Nephron (organoid): ENCODE data around the gene GLB1L3.

Experiments
- H3K27ac Mint-ChIP-seq, 3 experiments: 2 replicates each; pipeline ENCODE4 v1.8.0; 2020; ENCODE audit warnings: mixed read lengths in 3 of 3, mild to moderate bottlenecking in 2 of 3, moderate library complexity in 1 of 3
- H3K27me3 Mint-ChIP-seq: 2 replicates; pipeline ENCODE4 v1.8.0; 2021; ENCODE audit warnings: low read depth, mild to moderate bottlenecking, moderate library complexity, mixed read lengths
- H3K36me3 Mint-ChIP-seq: 2 replicates; pipeline ENCODE4 v1.8.0; 2020; ENCODE audit warnings: low read depth, mixed read lengths
- H3K4me1 Mint-ChIP-seq: 2 replicates; pipeline ENCODE4 v1.8.0; 2020; ENCODE audit warnings: mixed read lengths
- H3K4me3 Mint-ChIP-seq, 3 experiments: 2 replicates each; pipeline ENCODE4 v1.8.0; 2020; ENCODE audit warnings: mild to moderate bottlenecking in 3 of 3, mixed read lengths in 3 of 3, moderate library complexity in 2 of 3
- H3K9me3 Mint-ChIP-seq: 2 replicates; pipeline ENCODE4 v1.8.0; 2020; ENCODE audit warnings: mixed read lengths
- TF ChIP-seq, protein P1 (sequence below), 3 experiments: fragments of 200-600 bp; sonication (generic); IDR thresholded peaks; one replicate each; pipeline ENCODE4 v1.5.0; 2021; ENCODE audit warnings: antibody characterized with exemption in 3 of 3; ENCODE audit not compliant: unreplicated experiment in 3 of 3

The GLB1L3 gene, protein sequence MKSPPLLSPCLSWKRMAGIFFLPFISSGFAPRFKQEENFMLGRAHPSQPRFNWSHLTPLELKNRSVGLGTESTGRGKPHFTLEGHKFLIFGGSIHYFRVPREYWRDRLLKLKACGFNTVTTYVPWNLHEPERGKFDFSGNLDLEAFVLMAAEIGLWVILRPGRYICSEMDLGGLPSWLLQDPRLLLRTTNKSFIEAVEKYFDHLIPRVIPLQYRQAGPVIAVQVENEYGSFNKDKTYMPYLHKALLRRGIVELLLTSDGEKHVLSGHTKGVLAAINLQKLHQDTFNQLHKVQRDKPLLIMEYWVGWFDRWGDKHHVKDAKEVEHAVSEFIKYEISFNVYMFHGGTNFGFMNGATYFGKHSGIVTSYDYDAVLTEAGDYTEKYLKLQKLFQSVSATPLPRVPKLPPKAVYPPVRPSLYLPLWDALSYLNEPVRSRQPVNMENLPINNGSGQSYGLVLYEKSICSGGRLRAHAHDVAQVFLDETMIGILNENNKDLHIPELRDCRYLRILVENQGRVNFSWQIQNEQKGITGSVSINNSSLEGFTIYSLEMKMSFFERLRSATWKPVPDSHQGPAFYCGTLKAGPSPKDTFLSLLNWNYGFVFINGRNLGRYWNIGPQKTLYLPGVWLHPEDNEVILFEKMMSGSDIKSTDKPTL

DNA sequence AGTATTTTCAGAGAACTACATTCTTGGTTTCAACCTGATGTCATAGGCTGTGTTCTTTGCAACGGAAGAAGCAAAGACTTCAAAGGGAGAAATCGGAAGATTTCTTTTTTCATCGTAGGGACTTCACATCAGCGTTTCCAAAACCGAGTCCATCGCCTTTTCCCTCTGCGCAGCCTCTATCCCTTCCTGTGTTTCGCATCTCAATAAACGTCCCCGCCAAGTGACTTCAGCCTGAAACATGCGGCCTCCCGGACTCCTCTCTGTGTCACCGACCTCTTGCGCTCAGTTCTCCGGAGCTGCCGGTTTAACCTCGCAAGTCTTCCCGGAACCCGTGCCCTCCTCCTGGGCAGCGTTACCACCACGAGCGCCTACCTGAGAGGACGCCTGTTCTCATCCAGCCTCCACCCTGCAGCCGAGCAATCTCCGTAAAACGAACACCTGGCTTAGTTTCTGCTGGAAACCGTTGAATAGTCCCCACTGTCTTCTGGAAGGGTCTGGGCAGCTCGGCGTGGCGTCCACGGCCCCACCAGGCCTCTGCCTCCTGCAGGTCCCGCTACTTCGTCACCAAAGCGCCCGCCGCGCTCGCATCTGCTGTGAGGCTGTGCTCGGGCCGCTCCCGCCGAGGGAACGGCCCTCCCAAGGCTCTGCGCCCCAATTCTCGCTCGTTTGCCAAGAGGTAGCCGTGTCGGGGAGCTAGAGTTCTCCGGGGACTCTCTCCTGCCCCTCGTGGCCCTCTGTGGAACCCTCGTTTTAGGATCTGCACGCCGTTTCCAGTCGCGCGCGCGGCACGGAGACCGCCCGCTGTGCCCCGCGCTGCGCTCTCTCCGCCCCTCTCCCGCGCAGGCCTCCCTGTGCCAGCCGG is at the start of gene GLB1L3:
TSS of gene GLB1L3 (plus strand) at position 846 of the 862 bp plus-strand sequence. CDS start 362 bp downstream, outside the sequence.
- no peaks in the 10 kb centered on the region for H3K36me3 Mint-ChIP-seq
- H3K4me3 Mint-ChIP-seq: peak within 1 kb of the TSS; percentile 78 to 86 (median 85)
- peaks cover 95% of the 10 kb centered on the region for H3K27me3 Mint-ChIP-seq
- H3K27ac Mint-ChIP-seq: no peak within 1 kb of the TSS
- TF ChIP-seq, protein P1, sequence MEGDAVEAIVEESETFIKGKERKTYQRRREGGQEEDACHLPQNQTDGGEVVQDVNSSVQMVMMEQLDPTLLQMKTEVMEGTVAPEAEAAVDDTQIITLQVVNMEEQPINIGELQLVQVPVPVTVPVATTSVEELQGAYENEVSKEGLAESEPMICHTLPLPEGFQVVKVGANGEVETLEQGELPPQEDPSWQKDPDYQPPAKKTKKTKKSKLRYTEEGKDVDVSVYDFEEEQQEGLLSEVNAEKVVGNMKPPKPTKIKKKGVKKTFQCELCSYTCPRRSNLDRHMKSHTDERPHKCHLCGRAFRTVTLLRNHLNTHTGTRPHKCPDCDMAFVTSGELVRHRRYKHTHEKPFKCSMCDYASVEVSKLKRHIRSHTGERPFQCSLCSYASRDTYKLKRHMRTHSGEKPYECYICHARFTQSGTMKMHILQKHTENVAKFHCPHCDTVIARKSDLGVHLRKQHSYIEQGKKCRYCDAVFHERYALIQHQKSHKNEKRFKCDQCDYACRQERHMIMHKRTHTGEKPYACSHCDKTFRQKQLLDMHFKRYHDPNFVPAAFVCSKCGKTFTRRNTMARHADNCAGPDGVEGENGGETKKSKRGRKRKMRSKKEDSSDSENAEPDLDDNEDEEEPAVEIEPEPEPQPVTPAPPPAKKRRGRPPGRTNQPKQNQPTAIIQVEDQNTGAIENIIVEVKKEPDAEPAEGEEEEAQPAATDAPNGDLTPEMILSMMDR (IDR thresholded peaks at IDR 0.05; ENCODE audit: unreplicated experiment in 3 of 3): peak in 1 of 3 experiments; percentile 36
- H3K4me1 Mint-ChIP-seq: peaks cover 19% of the 10 kb centered on the region
- peaks cover 3% of the 10 kb centered on the region for H3K9me3 Mint-ChIP-seq

DNA sequence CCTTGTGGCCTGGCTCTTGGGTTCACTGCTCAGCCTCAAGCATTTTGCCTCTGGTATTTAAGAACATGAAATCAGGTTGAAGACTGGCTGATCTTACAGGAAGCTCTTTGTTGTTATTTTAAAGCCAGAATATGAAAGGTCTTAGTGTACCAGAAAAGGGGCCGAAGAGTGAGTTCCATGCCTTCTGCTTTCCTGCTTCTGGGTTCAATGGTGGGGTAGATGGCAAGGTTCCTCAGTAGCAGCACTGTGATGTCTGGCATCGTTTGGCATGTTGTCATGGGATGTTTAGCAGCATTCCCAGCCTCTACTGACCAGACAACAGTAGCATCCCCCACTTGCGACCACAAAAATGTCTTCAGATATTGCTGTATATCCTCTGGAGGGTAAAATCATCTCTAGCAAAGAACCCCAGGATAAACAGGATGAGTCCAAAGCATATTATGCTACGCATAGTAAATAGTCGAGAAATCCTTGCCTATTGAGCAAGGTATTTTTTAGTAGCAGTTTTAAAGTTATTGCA is 49.3 kb upstream of the GLB1L3 start:
- TF ChIP-seq, protein P1 (IDR thresholded peaks at IDR 0.05; ENCODE audit: unreplicated experiment in 3 of 3): no peak
- H3K4me1 Mint-ChIP-seq: peaks cover 65% of the 10 kb centered on the region
- H3K36me3 Mint-ChIP-seq: no peaks in the 10 kb centered on the region
- H3K9me3 Mint-ChIP-seq: no peaks in the 10 kb centered on the region
- peak overlapping the region; percentile 94 to 97 (median 95) for H3K4me3 Mint-ChIP-seq
- no peak overlapping the region for H3K27ac Mint-ChIP-seq
- H3K27me3 Mint-ChIP-seq: no peaks in the 10 kb centered on the region

DNA sequence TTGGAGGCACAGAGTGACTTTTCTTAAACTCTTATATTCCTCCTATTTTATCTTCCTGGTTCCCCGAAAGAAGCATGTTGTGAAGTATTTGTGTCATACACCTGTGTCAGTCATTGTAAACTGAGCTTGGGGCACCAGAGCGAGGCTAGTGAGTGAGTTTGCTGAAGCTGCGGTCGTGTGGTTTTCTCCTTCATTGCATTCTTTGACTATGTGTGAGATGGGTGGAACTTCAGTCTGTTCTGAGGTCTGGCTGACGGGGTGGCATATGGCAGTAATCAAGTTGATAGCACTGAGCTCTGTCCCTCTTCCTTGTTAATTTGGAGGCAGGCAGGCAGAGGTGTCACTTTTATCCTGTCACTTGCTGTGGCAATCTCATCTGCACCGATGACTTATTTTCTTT is 47.6 kb upstream of the GLB1L3 start:
- no peaks in the 10 kb centered on the region for H3K9me3 Mint-ChIP-seq
- H3K4me3 Mint-ChIP-seq: no peak overlapping the region
- H3K27me3 Mint-ChIP-seq: no peaks in the 10 kb centered on the region
- TF ChIP-seq, protein P1 (IDR thresholded peaks at IDR 0.05; ENCODE audit: unreplicated experiment in 3 of 3): no peak
- H3K27ac Mint-ChIP-seq: no peak overlapping the region
- no peaks in the 10 kb centered on the region for H3K36me3 Mint-ChIP-seq
- peaks cover 50% of the 10 kb centered on the region for H3K4me1 Mint-ChIP-seq

DNA sequence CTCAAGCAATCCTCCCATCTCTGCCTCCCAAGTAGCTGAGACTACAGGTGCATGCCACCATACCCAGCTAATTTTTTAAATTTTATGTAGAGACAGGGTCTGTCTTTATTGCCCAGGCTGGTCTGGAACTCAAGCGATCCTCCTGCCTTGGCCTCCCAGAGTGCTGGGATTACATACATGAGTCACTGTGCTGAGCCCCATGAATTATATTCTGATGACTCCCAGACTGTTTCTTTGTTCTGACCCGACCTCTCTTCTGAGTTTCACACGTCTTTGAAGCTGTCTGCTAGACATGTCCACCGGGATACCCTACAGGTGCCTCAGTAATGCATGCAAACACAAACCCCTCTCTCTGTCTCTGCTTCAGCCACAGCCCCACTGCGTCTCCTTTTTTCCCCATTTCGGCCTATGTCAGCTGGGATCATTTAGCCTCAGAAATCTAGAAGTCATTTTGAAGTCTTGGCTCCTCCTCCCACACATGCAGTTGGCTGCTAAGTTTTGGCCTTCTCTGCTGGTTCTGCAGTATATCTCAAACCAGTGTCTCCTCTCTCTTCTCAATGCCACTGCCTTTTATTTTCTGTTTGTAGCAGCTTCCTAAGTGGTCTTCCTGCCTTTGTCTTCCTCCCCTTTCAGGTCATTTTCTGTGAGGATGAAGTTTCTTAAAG is 46.9 kb upstream of the GLB1L3 start:
- H3K36me3 Mint-ChIP-seq: peaks cover under 1% of the 10 kb centered on the region
- H3K4me3 Mint-ChIP-seq: peak overlapping the region; percentile 1 to 60 (median 37)
- no peaks in the 10 kb centered on the region for H3K27me3 Mint-ChIP-seq
- H3K4me1 Mint-ChIP-seq: peaks cover 50% of the 10 kb centered on the region
- H3K9me3 Mint-ChIP-seq: no peaks in the 10 kb centered on the region
- TF ChIP-seq, protein P1 (IDR thresholded peaks at IDR 0.05; ENCODE audit: unreplicated experiment in 3 of 3): no peak
- peak overlapping the region; percentile 9 to 17 (median 9) for H3K27ac Mint-ChIP-seq

DNA sequence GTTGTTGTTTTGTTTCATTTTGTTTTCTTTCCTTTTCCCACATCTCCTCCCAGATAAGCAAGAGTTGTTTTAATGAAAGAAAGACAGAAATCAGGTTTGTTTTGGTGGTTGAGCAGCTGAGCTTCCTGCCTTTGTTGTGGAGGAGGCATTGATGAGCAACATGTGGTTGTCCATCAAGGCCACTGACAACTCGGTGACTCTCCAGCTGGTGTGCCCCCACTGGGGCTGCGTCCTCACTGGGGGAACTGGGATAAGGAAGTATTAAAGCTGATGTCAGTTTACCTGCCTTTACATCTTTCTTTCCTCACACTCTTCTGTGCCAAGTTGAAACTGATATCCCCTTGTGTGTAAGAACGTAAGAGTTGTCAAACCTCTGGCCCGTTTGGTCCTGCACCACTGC is 45.8 kb upstream of the GLB1L3 start:
- TF ChIP-seq, protein P1 (IDR thresholded peaks at IDR 0.05; ENCODE audit: unreplicated experiment in 3 of 3): no peak
- no peaks in the 10 kb centered on the region for H3K9me3 Mint-ChIP-seq
- no peaks in the 10 kb centered on the region for H3K27me3 Mint-ChIP-seq
- peaks cover 46% of the 10 kb centered on the region for H3K4me1 Mint-ChIP-seq
- H3K36me3 Mint-ChIP-seq: peaks cover 10% of the 10 kb centered on the region
- peak overlapping the region in 1 of 3 experiments; percentile 9 for H3K4me3 Mint-ChIP-seq
- H3K27ac Mint-ChIP-seq: peak overlapping the region in 2 of 3 experiments; percentile 51 to 59
